HepG2 (cell line): ENCODE measurements around the gene SPECC1L.

ENCODE experiments used
- EP300 ChIP-seq, 3 experiments: sonication (generic) in 1 of 3; formaldehyde crosslinking in 1 of 3; IDR thresholded peaks; 2 replicates each; pipeline versions ENCODE4 v1.5.1 to v1.6.1; 2011 to 2020; ENCODE audit warnings: low read depth in 2 of 3, low read length in 2 of 3, borderline replicate concordance in 1 of 3, improper control_type of control experiment in 1 of 3, mild to moderate bottlenecking in 1 of 3, missing genetic modification reagents in 1 of 3, moderate library complexity in 1 of 3
- MTA3 ChIP-seq: sonication (generic); formaldehyde crosslinking; IDR thresholded peaks from 2 replicates; pipeline ENCODE4 v1.4.0; 2020; ENCODE audit warnings: missing genetic modification reagents
- NR3C1 ChIP-seq: sonication (generic); formaldehyde crosslinking; IDR thresholded peaks from 2 replicates; pipeline ENCODE4 v1.4.0; 2020; ENCODE audit warnings: missing genetic modification reagents
- RFX5 ChIP-seq: IDR thresholded peaks from 2 replicates; pipeline ENCODE4 v1.6.1; 2011; ENCODE audit warnings: low read depth, low read length, improper control_type of control experiment
- SIN3A ChIP-seq: IDR thresholded peaks from 2 replicates; pipeline ENCODE4 v1.6.1; 2011; ENCODE audit warnings: low read depth, mild to moderate bottlenecking, control low read depth, low read length, borderline replicate concordance
- SRY ChIP-seq: sonication (generic); formaldehyde crosslinking; IDR thresholded peaks from 2 replicates; pipeline ENCODE4 v1.8.0; 2022; ENCODE audit warnings: mild to moderate bottlenecking, missing genetic modification reagents
- U2AF2 ChIP-seq: fragments of 200-400 bp; formaldehyde crosslinking; IDR thresholded peaks from 2 replicates; pipeline ENCODE4 v1.6.1; 2017; ENCODE audit warnings: low read depth, mild to moderate bottlenecking, low read length
- YY1 ChIP-seq: IDR thresholded peaks from 2 replicates; pipeline ENCODE4 v1.6.1; 2011; ENCODE audit warnings: low read length, low read depth, moderate library complexity, mild to moderate bottlenecking; ENCODE audit not compliant: insufficient read depth, insufficient replicate concordance
- ZSCAN22 ChIP-seq: sonication (generic); formaldehyde crosslinking; IDR thresholded peaks from 2 replicates; pipeline ENCODE4 v1.4.0; 2020; ENCODE audit warnings: mild to moderate bottlenecking, missing genetic modification reagents
- TF ChIP-seq, protein P1 (sequence below): sonication (generic); formaldehyde crosslinking; IDR thresholded peaks from 2 replicates; pipeline ENCODE4 v1.5.0; 2020; ENCODE audit warnings: mild to moderate bottlenecking, missing genetic modification reagents, moderate library complexity
- TF ChIP-seq, protein P2 (sequence below): IDR thresholded peaks from 2 replicates; pipeline ENCODE4 v1.6.1; 2012; ENCODE audit warnings: inconsistent platforms
- TF ChIP-seq, protein P3 (sequence below): sonication (generic); formaldehyde crosslinking; IDR thresholded peaks from 2 replicates; pipeline ENCODE4 v1.8.0; 2022; ENCODE audit warnings: mild to moderate bottlenecking, missing genetic modification reagents; ENCODE audit not compliant: insufficient replicate concordance

DNA sequence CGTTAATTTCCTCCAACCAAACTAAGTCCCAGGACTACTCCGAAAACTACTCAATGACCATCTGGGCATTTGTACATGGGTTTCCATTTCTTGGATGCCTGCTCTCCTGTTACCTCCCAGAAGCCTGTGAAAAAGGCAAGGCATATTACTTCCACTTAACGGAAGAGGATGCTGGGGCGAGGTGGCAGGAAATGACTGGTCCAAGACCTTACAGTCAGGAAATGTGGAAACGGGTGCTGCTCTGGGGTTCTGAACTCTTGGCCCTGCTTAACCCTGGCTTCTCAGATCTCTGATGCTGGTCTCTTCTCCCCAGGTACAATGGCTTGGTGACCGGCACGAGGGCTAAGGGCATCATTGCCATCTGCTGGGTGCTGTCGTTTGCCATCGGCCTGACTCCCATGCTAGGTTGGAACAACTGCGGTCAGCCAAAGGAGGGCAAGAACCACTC lies 169.7 kb downstream of the SPECC1L start:
- TF ChIP-seq NR3C1 (CRISPR knock-in tag) = no peak
- TF ChIP-seq U2AF2 = no peak
- no peak for TF ChIP-seq ZSCAN22 (CRISPR knock-in tag)
- TF ChIP-seq, protein P1, sequence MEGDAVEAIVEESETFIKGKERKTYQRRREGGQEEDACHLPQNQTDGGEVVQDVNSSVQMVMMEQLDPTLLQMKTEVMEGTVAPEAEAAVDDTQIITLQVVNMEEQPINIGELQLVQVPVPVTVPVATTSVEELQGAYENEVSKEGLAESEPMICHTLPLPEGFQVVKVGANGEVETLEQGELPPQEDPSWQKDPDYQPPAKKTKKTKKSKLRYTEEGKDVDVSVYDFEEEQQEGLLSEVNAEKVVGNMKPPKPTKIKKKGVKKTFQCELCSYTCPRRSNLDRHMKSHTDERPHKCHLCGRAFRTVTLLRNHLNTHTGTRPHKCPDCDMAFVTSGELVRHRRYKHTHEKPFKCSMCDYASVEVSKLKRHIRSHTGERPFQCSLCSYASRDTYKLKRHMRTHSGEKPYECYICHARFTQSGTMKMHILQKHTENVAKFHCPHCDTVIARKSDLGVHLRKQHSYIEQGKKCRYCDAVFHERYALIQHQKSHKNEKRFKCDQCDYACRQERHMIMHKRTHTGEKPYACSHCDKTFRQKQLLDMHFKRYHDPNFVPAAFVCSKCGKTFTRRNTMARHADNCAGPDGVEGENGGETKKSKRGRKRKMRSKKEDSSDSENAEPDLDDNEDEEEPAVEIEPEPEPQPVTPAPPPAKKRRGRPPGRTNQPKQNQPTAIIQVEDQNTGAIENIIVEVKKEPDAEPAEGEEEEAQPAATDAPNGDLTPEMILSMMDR (CRISPR knock-in tag) = no peak
- no peak for TF ChIP-seq MTA3 (CRISPR knock-in tag)
- no peak for TF ChIP-seq EP300 (IDR thresholded peaks at IDR 0.05; ENCODE audit: low read depth in 2 of 2, low read length in 2 of 2)
- TF ChIP-seq EP300 (CRISPR knock-in tag; IDR thresholded peaks at IDR 0.05; ENCODE audit: borderline replicate concordance) = no peak
- TF ChIP-seq, protein P2, sequence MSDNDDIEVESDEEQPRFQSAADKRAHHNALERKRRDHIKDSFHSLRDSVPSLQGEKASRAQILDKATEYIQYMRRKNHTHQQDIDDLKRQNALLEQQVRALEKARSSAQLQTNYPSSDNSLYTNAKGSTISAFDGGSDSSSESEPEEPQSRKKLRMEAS = no peak
- TF ChIP-seq SIN3A = no peak
- TF ChIP-seq, protein P3, sequence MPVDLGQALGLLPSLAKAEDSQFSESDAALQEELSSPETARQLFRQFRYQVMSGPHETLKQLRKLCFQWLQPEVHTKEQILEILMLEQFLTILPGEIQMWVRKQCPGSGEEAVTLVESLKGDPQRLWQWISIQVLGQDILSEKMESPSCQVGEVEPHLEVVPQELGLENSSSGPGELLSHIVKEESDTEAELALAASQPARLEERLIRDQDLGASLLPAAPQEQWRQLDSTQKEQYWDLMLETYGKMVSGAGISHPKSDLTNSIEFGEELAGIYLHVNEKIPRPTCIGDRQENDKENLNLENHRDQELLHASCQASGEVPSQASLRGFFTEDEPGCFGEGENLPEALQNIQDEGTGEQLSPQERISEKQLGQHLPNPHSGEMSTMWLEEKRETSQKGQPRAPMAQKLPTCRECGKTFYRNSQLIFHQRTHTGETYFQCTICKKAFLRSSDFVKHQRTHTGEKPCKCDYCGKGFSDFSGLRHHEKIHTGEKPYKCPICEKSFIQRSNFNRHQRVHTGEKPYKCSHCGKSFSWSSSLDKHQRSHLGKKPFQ = no peak
- TF ChIP-seq SRY (CRISPR knock-in tag) = no peak
- no peak for TF ChIP-seq YY1
- TF ChIP-seq RFX5 = no peak
